Colonic mucosa (tissue), 4 donors: ENCODE data around the gene CNIH3. TPM values are rescaled to one million over a fixed set of nuclear protein-coding genes. Genes with fewer than 3 reads are reported as not detected.

Experiments used
- DNase-seq: peaks from one replicate; pipeline ENCODE4 v3.0.0-alpha.2; 2020
- H3K27ac ChIP-seq: fragments of 200-600 bp; one replicate; pipeline ENCODE4 v1.8.0; 2021
- H3K27me3 ChIP-seq: fragments of 200-600 bp; one replicate; pipeline ENCODE4 v1.8.0; 2021
- H3K36me3 ChIP-seq: fragments of 200-600 bp; one replicate; pipeline ENCODE4 v1.8.0; 2021
- H3K4me1 ChIP-seq: fragments of 200-600 bp; one replicate; pipeline ENCODE4 v1.8.0; 2021; ENCODE audit warnings: mild to moderate bottlenecking
- H3K4me3 ChIP-seq: fragments of 200-600 bp; one replicate; pipeline ENCODE4 v1.8.0; 2021
- H3K9ac ChIP-seq, 2 donors: one replicate each; pipeline ENCODE4 v1.7.0; 2013; ENCODE audit warnings: control low read depth in 2 of 2, low read depth in 2 of 2, low read length in 2 of 2
- H3K9me3 ChIP-seq: fragments of 200-600 bp; one replicate; pipeline ENCODE4 v1.8.0; 2021
- CTCF ChIP-seq: fragments of 200-600 bp; IDR thresholded peaks from one replicate; pipeline ENCODE4 v1.8.0; 2022; ENCODE audit warnings: antibody characterized with exemption, mild to moderate bottlenecking
- intact Hi-C: fragments of 100-400 bp; cut with DNase I; formaldehyde crosslinking; loops from one replicate; pipeline ENCODE4 v1.14.1; 2022
- total RNA-seq, 2 donors: library from RNA; stranded (reverse); fragmentation: NEBNext Ultra II Directional in 1 of 2; extraction: Animal tissue kit (Norgen Biotek cat#: 25700) in 1 of 2; gene quantifications; one replicate each; pipeline ENCODE4 v1.2.1, GENCODE V29; 2021
- donor health status: healthy.
- donor health status: DM: no; HTN: no; CAD: no.
- donor health status: DM: no; HTN: no; CAD: no.

CNIH3 gene
- total RNA-seq, 2 donors from 2014 or later: 0.69 to 1.4 TPM

GRCh38 chr1:224711876-224712275 is 95.8 kb downstream of the CNIH3 start:
- DNase-seq: no peak

GRCh38 chr1:224713228-224713627 is 97.1 kb downstream of the CNIH3 start:
- Histone ChIP-seq H3K4me3 (no peak overlapping the region), H3K4me1 (no peaks in the 10 kb centered on the region), H3K36me3 (no peaks in the 10 kb centered on the region), H3K27ac (no peak overlapping the region), H3K9me3 (no peaks in the 10 kb centered on the region), H3K9ac (no peak overlapping the region), H3K27me3 (no peaks in the 10 kb centered on the region)
- DNase-seq: no peak
- TF ChIP-seq CTCF: no peak
- intact Hi-C loops: no loop called here

More at GRCh38 chr1:224711876-224712275, 95.8 kb downstream of the CNIH3 start:
- TF ChIP-seq CTCF: no peak
- no peaks in the 10 kb centered on the region for H3K9me3 ChIP-seq
- H3K27ac ChIP-seq: no peak overlapping the region
- H3K4me1 ChIP-seq: no peaks in the 10 kb centered on the region
- H3K36me3 ChIP-seq: no peaks in the 10 kb centered on the region
- H3K9ac ChIP-seq: no peak overlapping the region
- intact Hi-C loops: no loop called here
- no peak overlapping the region for H3K4me3 ChIP-seq
- no peaks in the 10 kb centered on the region for H3K27me3 ChIP-seq

DNA sequence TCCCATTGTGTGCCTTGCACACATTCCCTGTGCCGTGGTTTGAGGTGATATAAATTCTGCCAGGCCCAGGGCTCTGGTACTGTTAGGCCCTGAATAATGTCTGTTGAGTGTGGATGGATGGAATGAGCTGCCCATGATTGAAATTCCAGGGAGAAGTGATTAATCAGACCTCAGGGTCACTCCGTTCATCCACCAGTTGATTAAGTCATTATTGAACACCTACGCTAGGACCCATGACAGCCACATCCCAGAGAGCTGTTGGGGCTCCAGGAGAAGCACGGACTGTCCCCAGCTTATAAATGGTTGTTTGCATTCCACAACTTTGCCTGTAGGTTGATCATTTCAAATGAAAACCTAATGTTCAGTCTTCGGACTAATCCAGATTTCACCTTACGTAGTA is 98.4 kb downstream of the CNIH3 start:
- Histone ChIP-seq H3K9me3 (no peaks in the 10 kb centered on the region), H3K27me3 (no peaks in the 10 kb centered on the region), H3K4me3 (no peak overlapping the region), H3K9ac (no peak overlapping the region), H3K27ac (no peak overlapping the region), H3K36me3 (no peaks in the 10 kb centered on the region), H3K4me1 (no peaks in the 10 kb centered on the region)
- intact Hi-C loops: no loop called here
- no peak for DNase-seq
- TF ChIP-seq CTCF: no peak

GRCh38 chr1:224718470-224719053 is 102.4 kb downstream of the CNIH3 start:
- Histone ChIP-seq H3K4me3 (no peak overlapping the region), H3K9ac (no peak overlapping the region), H3K27ac (no peak overlapping the region), H3K36me3 (no peaks in the 10 kb centered on the region), H3K4me1 (no peaks in the 10 kb centered on the region), H3K27me3 (no peaks in the 10 kb centered on the region), H3K9me3 (no peaks in the 10 kb centered on the region)
- no peak for DNase-seq
- TF ChIP-seq CTCF: no peak
- intact Hi-C loops: no loop called here

DNA sequence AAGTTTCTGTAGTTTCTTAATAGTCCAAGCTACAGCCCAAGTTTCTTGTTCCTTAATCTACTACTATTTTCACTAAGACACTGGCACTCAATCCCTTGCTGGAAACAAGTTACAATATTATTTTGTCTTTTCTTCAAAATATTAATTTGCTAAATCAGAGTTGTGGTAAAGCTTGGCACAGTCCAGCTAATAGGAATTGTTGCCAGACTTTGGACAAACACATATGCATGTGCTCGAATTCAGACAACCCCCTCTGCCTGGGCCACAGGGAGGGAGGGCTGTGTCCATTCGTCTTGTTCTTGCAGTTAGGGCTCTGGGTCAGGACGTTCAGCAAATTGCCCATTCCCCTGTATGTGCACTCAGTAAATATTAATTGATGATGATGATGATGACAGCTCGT is 103.6 kb downstream of the CNIH3 start:
- Histone ChIP-seq H3K4me1 (no peaks in the 10 kb centered on the region), H3K9ac (no peak overlapping the region), H3K36me3 (no peaks in the 10 kb centered on the region), H3K27ac (no peak overlapping the region), H3K9me3 (no peaks in the 10 kb centered on the region), H3K4me3 (no peak overlapping the region), H3K27me3 (no peaks in the 10 kb centered on the region)
- TF ChIP-seq CTCF: no peak
- intact Hi-C loops: no loop called here
- DNase-seq: no peak
